GM19467 (cell line): ENCODE measurements around the gene SYTL1.

Source experiments
- ATAC-seq: cut with Tn5 transposase; IDR thresholded peaks from one replicate; pipeline ENCODE4 v1.9.1; 2021; ENCODE audit warnings: mild to moderate bottlenecking, moderate library complexity; ENCODE audit not compliant: unreplicated experiment

The SYTL1 gene, protein sequence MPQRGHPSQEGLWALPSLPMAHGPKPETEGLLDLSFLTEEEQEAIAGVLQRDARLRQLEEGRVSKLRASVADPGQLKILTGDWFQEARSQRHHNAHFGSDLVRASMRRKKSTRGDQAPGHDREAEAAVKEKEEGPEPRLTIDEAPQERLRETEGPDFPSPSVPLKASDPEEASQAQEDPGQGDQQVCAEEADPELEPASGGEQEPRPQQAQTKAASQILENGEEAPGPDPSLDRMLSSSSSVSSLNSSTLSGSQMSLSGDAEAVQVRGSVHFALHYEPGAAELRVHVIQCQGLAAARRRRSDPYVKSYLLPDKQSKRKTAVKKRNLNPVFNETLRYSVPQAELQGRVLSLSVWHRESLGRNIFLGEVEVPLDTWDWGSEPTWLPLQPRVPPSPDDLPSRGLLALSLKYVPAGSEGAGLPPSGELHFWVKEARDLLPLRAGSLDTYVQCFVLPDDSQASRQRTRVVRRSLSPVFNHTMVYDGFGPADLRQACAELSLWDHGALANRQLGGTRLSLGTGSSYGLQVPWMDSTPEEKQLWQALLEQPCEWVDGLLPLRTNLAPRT

DNA sequence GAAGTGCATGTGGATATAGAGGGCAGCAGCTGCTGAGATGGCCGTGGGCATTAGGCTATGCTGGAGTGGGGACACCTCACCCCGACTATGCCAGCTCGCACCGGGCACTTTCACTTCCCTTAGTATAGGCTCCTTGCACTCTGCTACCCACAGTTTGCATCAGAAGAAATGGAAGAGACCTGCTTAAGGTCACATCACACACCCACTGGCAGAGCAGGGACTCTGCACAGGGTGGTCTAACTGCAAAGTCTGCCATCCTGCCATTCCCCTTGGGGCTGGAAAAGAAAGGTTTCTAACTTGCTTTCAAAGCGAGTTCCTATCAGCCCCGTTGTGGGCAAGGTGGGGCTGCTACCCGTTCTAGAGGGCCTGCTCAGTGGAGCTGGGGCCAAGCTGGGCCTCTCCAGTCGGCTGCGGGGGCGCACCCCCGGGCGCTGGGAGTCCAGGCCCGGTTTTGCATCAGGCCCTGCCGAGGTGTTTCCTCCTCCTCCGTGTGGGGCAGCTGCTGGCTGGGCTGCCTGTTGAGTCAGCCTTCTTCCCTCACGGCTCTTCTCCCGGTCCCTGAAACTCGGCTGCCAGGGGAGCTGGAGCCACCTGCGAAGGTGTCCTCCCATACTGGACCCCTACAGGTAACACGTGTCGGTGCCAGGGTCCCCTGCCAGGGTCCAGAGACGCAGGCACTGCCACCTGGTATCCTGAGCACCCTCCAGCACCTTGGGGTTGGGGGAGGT lies at the start of gene SYTL1:
Gene SYTL1 (plus strand): TSS at position 498 of the 728 bp plus-strand sequence. CDS start 3,313 bp downstream, outside the sequence.
- no peak for ATAC-seq

DNA sequence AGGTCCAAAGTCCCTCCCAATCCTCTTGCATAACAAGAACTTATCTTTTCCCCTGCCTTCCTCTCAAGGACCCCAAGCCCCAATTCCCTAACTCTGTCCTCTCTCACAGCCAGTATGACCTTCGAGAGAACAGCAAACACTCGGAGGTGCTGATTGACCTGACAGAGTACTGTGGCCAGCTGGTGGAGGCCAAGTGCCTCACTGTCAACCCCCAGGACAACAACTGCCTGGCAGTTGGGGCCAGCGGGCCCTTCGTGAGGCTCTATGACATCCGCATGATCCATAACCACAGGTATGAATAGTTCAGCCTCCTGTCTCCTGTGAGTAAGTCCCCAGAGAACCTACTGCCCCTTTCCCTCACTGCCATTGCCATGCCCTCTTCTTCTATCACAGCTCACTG lies 49.7 kb upstream of the SYTL1 start:
- ATAC-seq: no peak

DNA sequence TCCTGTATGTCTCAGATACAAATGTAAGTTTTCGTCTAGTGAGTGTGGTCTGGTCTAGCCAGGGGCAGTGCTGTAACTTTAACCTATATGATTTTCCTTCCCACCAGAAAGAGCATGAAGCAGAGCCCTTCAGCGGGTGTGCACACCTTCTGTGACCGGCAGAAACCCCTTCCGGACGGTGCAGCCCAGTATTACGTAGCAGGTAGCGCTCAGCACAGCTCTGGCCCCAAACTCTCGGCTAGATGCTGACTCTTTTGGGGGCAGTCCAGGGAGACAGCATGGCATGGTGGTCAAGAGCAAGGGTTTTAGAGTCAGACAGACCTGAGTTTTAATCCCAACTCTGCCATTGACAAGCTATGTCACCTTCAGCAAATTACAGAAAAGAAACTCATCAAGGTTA lies 47.9 kb upstream of the SYTL1 start:
- ATAC-seq: no peak

DNA sequence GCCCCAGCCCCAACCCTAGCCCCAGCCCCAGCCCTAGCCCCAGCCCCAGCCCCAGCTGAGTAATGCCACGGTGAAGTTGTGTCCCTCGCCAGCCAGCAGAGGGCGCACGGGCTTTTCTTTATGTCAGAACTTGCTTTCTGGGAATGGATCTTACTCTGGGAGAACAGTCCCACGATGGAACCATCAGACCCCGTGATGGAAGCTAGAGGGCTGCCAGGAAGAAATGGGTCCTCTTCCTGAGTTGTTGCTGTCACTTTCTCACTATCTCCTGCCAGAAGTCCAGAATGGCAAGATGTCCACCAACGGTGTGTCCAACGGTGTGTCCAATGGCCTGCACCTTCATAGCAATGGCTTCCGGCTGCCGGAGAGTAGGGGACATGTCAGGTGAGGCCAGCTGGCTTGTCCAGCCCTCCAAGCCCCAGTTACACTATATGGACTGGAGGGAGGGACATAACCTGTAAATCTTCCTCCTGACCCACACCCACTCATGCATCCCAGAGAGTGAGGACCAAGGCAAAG lies 45.0 kb upstream of the SYTL1 start:
- ATAC-seq: no peak

DNA sequence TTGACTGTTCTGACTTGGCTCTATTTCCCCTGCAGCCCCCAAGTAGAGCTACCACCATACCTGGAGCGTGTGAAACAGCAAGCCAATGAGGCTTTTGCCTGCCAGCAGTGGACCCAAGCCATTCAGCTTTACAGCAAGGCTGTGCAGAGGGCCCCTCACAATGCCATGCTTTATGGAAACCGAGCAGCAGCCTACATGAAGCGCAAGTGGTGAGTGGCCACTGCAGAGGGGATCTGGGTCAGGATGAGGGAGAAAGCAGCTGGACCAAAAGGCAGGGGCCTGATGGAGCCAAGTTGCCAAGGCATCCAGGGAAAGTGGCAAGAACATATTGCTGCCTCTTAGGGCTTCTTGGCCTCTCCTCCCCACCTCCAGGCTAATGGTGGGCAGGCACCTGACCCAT lies 43.9 kb upstream of the SYTL1 start:
- no peak for ATAC-seq

DNA sequence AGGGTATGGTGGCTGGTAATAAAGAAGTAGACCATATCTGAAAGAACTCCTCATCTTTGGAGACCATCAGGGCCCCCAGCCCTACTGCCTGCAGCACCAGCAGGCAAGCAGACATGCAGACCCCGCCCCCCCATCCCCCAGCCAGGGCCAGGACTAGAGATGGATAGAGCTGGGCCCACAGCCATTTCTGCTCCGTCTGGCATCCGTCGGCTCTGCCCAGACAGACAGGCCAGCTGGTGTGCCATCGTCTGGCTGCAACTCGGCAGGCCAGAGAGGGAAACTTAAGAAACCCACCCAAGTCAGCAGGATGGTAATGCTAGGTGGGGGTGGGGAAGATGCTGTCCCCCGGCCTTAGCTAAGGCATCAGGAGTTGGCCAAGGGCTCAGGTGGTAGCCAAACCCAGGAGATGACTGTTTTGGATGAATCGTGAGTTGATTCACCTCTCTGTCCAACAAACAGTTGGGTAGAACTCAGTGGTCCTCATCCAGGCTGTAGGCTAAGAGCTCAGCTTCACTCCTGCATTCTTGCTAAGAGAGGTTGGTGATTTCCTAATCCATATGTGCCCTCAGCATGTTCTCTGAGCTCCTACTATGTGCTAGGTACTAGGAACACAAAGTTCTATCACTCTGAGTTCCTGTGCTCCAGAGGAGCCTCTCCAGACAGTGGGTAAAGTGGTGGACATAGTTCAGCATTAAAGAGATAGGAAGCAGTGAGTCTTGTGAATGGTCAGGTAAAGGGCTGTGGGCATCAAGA lies 43.0 kb upstream of the SYTL1 start:
- no peak for ATAC-seq

DNA sequence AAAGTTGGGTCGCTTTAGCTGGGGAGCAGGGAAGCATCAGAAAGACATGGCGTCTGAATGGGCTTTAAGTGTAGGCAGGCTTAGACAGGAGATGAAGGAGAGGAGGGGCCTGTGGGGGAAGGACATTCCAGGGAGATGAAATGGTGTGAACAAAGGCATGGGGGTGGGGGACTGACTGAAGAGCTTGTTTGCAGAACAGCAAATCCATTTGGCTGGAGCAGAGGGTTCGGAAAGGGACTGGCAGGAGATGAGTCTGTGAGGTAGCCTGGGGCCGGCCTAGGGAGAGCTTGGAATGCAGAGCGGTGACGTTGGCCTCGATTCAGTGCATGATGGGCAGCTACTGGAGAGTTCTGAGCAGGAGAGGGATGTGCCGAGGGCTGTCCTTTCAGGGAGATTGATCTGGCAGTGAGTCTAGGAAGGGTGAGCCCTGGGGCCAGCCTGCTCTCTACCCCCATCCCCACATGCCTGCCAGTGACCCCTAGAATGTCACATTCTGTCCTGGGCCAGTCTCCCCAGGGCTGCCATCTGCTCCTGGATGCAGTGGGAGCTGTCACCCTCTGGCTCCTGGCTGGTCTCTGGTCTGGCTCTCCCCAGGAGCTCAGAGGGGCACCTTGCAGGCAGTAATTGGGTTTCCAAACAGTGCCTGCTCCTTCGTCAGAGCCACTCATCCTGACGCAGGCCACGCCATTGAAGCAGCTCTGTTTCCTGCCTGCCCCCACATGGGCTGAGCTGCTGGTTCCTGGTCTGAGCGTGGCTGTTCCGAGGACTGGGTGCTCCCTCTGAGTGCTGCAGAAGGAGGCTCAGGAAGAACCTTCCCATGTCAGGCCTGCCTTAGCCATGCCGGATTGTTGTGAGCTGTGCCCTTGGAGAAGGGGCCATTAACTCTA lies 42.2 kb upstream of the SYTL1 start:
- ATAC-seq: no peak

DNA sequence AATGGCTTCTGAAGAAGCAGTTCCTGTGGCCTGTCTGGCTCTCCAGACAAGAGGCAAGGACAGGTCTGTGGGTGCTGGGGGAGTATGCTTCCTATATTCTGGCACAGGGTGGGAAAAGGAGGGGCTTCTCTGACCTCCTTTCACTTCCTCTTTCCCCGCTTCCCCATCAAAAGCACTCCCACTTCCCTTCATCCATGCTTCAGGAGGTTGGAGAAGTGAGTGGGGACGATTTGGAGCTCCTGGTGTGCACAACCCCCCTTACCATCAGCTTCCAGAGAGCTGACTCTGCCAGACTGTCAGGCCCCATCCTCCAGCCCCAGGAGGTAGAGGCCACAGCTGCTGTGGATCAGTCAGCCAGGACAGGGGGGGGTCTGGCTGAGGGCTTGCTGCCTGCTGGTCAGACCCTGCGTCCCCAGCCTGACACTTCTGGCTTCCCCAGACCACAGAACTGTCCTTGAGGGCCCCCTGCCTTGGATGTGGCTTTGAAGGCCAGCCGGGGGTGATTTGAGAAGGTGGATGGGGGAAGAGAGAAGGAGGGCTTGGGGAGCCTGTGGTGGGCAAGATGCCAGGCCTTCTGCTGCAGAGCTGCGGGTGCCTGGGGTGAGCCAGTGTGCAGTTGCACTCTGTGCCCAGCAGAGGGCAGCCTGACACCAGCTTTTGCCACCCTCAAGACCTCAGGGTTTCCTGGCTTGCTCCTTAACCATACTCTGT lies 41.3 kb upstream of the SYTL1 start:
- ATAC-seq: no peak

DNA sequence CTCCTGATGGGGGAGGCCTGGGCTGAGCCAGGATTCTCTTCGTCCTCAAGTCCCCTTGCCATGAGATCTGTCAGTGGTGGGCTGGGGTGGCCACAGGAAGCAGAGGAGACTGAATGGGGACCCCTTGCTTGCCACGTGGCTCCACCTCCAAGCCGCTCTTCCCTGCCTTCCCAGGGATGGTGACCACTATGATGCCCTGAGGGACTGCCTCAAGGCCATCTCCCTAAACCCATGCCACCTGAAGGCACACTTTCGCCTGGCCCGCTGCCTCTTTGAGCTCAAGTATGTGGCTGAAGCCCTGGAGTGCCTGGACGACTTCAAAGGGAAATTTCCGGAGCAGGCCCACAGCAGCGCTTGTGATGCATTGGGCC lies 40.8 kb upstream of the SYTL1 start:
- no peak for ATAC-seq

DNA sequence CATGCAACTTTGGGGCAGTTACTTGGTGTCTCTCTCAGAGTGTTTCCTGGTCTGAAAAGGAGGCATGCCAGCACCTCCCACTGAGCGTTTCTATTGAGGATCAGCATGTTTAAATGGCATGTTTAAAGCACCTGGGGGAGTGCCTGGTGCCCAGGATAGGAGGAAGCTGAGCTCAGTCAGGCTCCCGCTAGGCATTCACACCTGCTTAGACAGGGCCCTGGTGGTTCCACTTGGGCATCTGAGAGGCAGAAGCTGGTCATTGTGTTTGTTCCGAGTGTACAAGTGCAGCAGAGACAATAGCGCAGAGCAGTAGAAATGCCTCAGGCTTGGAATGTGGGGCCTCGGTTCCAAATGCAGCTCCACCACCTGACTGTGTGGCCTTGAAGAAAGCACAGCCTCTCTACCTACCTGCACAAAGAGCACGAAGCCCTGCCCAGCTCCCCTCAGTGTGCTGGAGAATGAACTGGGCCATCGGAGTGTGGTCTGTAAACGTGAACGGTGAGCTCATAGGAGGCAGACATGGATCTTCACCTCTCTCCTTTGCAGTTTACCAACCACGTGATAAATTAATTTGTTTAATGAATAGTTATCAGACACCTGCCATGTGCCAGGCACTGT lies 40.1 kb upstream of the SYTL1 start:
- ATAC-seq: no peak

DNA sequence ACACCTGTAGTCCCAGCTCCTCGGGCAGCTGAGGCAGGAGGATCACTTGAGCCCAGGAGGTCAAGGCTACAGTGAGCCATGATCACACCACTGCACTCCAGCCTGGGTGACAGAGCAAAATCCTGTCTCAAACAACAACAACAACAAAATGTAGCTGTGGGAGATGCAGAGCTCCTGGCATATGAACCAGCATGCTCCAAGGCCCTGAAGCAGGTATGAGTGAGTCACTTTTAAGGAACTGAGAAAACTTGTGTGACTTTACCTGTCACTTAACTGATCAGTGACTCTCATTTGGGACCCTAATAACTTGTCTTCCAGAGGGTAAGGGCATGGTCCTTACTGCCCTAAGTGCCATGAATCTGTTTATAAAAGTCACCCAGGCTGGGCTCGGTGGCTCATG lies 39.2 kb upstream of the SYTL1 start:
- ATAC-seq: no peak

DNA sequence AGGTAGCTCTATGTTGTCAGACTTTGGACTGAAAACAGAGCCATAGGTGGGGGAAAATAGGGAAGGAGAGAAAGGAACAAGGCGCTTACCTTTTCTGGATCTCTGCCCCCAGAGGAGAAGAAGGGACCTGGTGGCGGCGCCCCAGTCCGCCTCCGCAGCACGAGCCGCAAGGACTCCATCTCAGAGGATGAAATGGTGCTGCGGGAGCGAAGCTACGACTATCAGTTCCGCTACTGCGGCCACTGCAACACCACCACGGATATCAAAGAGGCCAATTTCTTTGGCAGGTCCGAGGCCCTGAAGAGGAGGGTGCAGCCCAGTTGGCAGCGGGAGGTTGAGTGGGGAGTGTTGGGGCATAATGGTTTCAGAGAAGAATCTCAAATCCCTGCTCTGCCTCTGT lies 38.3 kb upstream of the SYTL1 start:
- ATAC-seq: no peak

DNA sequence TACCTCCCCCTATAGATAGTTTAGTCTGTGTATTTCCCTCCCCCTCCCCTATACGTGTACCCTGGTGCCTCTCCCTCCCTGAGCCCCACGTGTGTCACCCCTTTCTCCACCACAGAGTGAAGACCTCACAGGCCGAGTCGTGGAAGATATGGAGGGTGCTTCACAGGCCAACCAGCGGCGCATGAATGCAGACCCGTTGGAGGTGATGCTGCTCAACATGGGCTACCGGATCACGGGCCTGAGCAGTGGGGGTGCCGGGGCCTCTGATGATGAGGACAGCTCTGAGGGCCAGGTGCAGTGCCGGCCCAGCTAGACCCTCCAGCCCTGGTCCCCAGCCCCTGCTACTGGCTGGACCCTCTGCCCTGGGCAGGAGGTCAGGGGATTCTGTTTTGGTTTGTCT lies 35.8 kb upstream of the SYTL1 start:
- ATAC-seq: no peak

DNA sequence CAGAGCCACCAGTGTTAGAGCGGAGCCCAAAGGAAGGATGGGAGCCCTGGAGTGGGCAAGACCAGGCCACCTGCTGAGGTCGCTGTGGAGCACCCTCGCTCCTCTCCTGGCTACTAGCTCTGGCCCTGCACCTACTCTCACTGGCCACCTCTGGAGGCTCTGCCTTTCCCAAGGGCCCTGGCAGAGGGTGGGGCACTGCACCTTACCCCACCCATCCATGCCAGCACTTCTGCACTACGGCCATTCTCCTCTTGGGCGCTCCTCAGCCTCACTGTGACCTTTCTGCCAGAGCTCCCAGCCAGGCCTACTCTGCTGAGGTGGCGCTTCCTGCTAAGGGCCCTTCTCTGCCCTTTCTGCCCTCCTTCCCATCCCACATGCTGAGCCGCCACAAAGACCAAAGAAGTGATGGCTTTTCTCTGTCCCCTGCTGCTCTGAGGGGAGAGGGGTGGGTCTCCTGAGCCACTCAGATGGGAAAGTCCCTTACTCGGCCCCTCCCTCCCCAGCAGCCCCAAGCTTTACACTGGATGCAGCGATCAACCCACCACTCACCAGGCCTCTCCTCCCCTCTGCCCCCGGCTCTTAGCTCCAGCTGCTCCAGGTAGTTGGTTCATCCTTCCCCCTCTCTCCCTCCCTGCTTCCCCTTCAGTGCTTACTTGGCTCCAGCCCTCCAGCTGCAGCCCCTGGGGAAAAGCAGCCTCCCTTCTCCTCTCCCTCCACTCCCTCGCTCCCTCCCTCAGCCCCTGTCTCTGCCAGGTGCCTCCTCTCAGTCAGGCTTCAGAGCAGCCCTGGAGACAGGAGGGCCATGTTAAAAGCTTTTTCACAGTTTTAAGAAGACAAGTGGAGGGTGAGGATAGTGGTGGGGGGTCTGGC lies 34.7 kb upstream of the SYTL1 start:
- no peak for ATAC-seq

DNA sequence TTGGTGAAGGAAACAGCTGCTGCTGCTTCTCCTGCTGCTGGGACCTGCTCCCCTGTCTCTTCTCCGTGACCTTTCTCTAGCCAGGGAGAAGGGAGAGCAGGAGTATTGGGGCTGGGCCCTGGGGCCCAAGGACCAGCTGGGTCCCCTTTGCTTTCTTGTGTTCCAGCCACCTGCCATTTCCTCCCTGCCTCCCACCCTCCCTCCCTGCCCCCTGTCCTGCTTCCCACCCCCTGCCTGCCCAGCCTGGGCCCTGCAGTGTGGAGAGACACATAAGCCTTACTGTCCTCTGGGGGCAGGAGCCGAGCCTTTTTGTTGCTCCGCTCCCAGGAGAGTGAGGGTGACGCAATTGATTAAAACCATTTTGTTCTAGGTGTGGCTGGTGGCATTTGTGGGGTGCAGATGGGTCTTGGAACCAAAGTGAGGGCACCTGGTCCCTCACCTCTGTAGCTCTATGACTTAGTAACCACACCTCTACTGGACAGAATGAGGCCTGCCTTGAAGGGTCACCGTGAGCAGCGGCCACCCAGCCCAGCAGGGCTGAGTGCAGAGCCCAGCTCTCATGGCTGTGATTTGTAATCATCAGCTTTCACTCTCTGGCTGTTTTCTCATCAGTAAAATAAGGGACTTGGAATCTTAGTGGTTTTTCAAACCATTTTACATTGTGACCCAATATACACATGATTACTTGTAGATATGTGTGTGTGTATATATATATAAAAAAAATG lies 33.8 kb upstream of the SYTL1 start:
- ATAC-seq: no peak

DNA sequence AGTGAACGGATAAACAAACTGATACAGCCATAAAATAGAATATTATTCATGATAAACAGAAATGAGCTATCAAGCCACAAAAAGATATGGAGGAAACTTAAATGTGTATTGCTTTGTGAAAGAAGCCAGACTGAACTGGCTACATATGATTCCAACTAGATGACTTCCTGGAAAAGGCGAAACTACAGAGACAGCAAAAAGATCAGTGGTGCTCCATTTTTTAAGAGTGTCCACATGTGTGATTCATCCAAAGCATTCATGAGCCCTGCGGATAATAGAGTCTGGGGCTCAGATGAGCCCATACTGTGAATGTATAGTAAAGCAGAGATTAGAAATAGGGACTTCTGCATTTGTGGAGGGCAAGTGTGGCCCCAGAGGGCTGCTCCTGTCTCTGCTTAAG lies 27.7 kb upstream of the SYTL1 start:
- ATAC-seq: no peak

DNA sequence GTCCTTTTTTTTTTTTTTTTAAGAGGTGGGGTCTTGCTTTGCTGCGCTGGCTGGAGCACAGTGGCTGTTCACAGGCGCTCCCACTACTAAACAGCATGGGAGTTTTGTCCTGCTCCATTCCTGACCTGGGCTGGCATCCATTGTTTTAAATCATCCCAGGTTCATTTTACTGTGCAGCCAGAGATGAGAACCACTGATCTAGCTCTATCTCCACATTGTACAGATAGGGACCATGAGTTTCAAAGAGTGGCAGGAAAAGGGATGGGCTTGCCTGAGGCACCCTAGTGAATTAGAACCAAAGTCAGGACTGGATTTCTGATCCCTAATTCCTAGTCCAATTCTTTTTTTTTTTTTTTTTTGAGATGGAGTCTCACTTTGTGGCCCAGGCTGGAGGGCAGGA lies 27.1 kb upstream of the SYTL1 start:
- no peak for ATAC-seq

DNA sequence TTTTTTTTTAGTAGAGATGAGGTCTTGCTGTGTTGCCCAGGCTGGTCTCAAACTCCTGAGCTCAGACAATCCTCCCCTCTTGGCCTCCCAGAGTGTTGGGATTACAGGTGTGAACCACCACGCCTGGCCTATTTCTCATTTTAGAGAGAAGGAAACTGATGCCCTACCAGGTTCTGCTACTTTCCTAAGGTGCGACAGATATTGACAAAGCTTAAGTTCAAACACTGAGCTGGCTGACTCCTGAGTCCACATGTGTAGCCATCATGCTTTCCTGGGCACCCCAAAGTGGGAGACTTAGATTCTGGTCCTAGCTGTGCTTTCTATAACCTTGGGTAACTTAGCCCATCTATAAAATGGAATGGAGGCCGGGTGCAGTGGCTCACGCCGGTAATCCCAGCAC lies 25.0 kb upstream of the SYTL1 start:
- no peak for ATAC-seq
